Transverse colon (tissue), 4 donors: ENCODE measurements around the gene CPXM1. TPM values are rescaled to one million over a fixed set of nuclear protein-coding genes. Genes with fewer than 3 reads are reported as not detected.

ENCODE experiments used
- DNase-seq: peaks from one replicate; pipeline ENCODE4 v3.0.0-alpha.2; 2019
- H3K27ac ChIP-seq, 4 donors: fragments of 200-600 bp; sonication (generic); 2 replicates each; pipeline ENCODE4 v1.5.1; 2016 to 2018; ENCODE audit warnings: inconsistent platforms in 4 of 4
- H3K27me3 ChIP-seq: fragments of 200-600 bp; sonication (generic); 2 replicates; pipeline ENCODE4 v1.5.1; 2017; ENCODE audit warnings: inconsistent platforms
- H3K36me3 ChIP-seq, 4 donors: fragments of 200-600 bp; sonication (generic); 2 replicates each; pipeline ENCODE4 v1.5.1; 2017 to 2019; ENCODE audit warnings: inconsistent platforms in 4 of 4
- H3K4me1 ChIP-seq, 4 donors: fragments of 200-600 bp; sonication (generic); 2 replicates each; pipeline ENCODE4 v1.5.1; 2017 to 2020; ENCODE audit warnings: inconsistent platforms in 4 of 4
- H3K4me3 ChIP-seq, 4 donors: fragments of 200-600 bp; sonication (generic); 1 replicate in 1 of 4; 2 replicates in 3 of 4; pipeline versions ENCODE4 v1.5.1 to v1.6.1; 2017 to 2019; ENCODE audit warnings: inconsistent platforms in 4 of 4
- H3K9me3 ChIP-seq, 2 donors: fragments of 200-600 bp; sonication (generic); 2 replicates each; pipeline ENCODE4 v1.5.1; 2017 to 2019; ENCODE audit warnings: inconsistent platforms in 2 of 2
- EP300 ChIP-seq: sonication (generic); formaldehyde crosslinking; IDR thresholded peaks from one replicate; pipeline ENCODE4 v1.6.1; 2017; ENCODE audit warnings: antibody characterized with exemption, low read depth
- POLR2A ChIP-seq: fragments of 450-650 bp; IDR thresholded peaks from one replicate; pipeline ENCODE4 v1.6.1; 2016; ENCODE audit warnings: antibody characterized with exemption, mild to moderate bottlenecking, moderate library complexity
- POLR2AphosphoS5 ChIP-seq, 3 donors: sonication (generic); formaldehyde crosslinking; IDR thresholded peaks; one replicate each; pipeline ENCODE4 v1.6.1; 2016; ENCODE audit warnings: antibody characterized with exemption in 3 of 3
- WGBS, 2 donors: methylation state at CpG; one replicate each; pipeline ENCODE4 v1.1.5; 2018; ENCODE audit warnings: low coverage in 1 of 2; 5-methylcytosine and 5-hydroxymethylcytosine counted together
- in situ Hi-C, 4 donors: fragments of 200-750 bp; cut with MboI; loops; one replicate each; pipeline versions ENCODE4 v1.15.0 to v1.15.1; 2017; ENCODE audit warnings: low sequenced_read_pairs in 3 of 4, low pct_ligation_motif_present in 1 of 4, low pct_unique_long_range_greater_than_20kb in 1 of 4
- intact Hi-C: fragments of 100-400 bp; cut with DNase I; formaldehyde crosslinking; loops from one replicate; pipeline ENCODE4 v1.15.1; 2023; ENCODE audit warnings: low total_unique reads
- total RNA-seq, 4 donors: library from RNA; depleted of rRNA; stranded (reverse); fragments of >200 nt; gene quantifications; one replicate each; pipeline ENCODE4 v1.1.0, GENCODE V29; 2016
- TF ChIP-seq, protein P1 (sequence below), 5 experiments: fragments of 200-600 bp in 3 of 5; fragments of 450-650 bp in 2 of 5; sonication (generic) in 3 of 5; IDR thresholded peaks; 1 replicate in 2 of 5; 2 replicates in 3 of 5; pipeline ENCODE4 v1.5.1; 2016 to 2017; ENCODE audit warnings: antibody characterized with exemption in 5 of 5, inconsistent platforms in 3 of 5, mild to moderate bottlenecking in 2 of 5, moderate library complexity in 1 of 5

CPXM1 gene
- total RNA-seq, 4 donors from 2014 or later: 0.80 to 2.6 (median 1.0) TPM

DNA sequence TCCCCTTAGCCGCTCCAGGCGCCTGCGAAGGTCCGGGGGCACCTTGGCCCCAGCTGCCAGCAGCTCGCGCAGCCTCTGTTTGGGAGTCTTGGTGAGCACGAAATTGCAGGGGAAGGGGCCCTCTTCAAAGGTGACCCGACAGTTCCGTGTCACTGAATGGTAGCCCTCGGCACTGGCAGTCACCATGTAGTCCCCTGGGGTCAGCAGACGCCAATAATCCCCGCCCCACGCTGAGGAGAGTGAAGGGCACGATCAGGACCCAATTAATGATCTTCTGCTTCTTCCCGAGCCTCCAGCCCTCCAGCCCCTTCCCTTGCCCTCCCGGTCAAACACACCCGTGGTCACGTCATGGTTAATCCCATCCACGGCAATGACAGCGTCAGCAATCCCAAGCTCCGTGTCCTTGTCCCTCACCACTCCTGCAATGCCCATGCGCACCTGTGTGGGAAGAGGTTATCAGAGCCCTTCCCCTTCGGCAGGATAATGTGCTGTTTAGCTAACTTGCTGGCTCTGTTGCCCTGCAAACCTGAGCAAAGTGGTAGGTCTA is 6.2 kb downstream of the CPXM1 start:
- in situ Hi-C loops: no loop called here
- peaks cover 27% of the 10 kb centered on the region for H3K27me3 ChIP-seq
- H3K36me3 ChIP-seq: no peaks in the 10 kb centered on the region
- DNase-seq: no peak
- no peaks in the 10 kb centered on the region for H3K4me1 ChIP-seq
- TF ChIP-seq POLR2A: no peak
- TF ChIP-seq, protein P1, sequence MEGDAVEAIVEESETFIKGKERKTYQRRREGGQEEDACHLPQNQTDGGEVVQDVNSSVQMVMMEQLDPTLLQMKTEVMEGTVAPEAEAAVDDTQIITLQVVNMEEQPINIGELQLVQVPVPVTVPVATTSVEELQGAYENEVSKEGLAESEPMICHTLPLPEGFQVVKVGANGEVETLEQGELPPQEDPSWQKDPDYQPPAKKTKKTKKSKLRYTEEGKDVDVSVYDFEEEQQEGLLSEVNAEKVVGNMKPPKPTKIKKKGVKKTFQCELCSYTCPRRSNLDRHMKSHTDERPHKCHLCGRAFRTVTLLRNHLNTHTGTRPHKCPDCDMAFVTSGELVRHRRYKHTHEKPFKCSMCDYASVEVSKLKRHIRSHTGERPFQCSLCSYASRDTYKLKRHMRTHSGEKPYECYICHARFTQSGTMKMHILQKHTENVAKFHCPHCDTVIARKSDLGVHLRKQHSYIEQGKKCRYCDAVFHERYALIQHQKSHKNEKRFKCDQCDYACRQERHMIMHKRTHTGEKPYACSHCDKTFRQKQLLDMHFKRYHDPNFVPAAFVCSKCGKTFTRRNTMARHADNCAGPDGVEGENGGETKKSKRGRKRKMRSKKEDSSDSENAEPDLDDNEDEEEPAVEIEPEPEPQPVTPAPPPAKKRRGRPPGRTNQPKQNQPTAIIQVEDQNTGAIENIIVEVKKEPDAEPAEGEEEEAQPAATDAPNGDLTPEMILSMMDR (IDR thresholded peaks at IDR 0.05): no peak
- no peak for TF ChIP-seq EP300
- TF ChIP-seq POLR2AphosphoS5 (IDR thresholded peaks at IDR 0.05): no peak
- whole genome bisulfite sequencing, 2 donors: 89 to 96% methylated on average over 5 to 23 of the region's 23 CpGs
- no peak overlapping the region for H3K4me3 ChIP-seq
- intact Hi-C loops: loop anchor here (10.0 kb wide), 1 partner anchor 649 kb away; no protein-coding TSS in a partner anchor
- no peak overlapping the region for H3K27ac ChIP-seq
- H3K9me3 ChIP-seq: no peaks in the 10 kb centered on the region

DNA sequence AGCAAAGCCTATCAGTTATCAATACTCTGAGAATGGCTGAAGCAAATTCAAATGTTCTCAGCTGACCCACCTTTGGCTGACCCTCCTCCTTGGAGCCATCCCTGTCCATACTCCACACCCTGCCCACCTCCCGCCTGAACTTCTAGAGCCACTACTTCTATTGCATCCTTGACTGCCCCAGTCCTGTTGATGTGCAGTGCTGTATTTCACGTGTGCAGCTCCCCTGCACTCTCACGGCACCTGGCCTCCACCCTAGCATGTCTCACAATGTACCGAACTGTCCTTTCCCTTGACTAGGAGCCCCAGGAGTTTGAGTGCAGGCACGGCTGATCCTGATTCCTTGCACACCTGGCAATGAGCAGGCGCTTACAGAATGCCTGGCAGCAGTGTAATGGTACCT is 7.0 kb downstream of the CPXM1 start:
- in situ Hi-C loops: no loop called here
- Histone ChIP-seq H3K27ac (no peak overlapping the region), H3K4me1 (no peaks in the 10 kb centered on the region), H3K27me3 (peaks cover 19% of the 10 kb centered on the region), H3K36me3 (no peaks in the 10 kb centered on the region), H3K4me3 (no peak overlapping the region), H3K9me3 (no peaks in the 10 kb centered on the region)
- WGBS, 2 donors: 79% methylated on average over 6 of the region's 6 CpGs; no CpG with 5 or more reads in 1 of the 2 donors
- intact Hi-C loops: loop anchor here (10.0 kb wide), 1 partner anchor 649 kb away; no protein-coding TSS in a partner anchor
- no peak for DNase-seq
- no peak for TF ChIP-seq EP300

DNA sequence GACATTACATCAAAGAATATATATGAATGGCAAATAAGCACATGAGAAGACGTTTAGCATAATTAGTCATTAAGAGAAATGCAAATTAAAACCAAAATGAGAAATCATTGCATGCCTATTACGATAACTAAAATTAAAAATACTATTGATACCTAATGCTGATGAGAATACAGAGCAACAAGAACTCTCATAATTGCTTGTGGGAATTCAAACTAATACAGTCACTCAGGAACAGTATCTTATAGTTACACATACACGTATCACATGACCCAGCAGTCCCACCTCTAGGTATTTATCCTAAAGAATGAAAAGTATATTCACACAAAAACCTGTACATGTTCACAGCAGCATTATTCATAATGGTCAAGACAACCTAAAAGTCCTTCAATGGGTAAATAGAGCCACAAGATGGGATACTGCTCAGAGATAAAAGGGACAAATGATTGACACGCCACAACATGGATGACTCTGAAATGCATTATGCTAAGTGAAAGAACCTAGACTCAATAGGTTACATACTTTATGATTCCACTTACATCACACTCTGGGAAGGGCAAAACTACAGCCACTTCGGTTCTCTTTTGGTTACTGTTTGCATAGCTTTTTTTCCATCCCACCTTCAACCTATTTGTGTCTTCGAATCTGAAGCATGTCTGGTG is 16.4 kb downstream of the CPXM1 start:
- H3K9me3 ChIP-seq: no peaks in the 10 kb centered on the region
- H3K4me1 ChIP-seq: no peaks in the 10 kb centered on the region
- no peak overlapping the region for H3K4me3 ChIP-seq
- peaks cover 25% of the 10 kb centered on the region for H3K27me3 ChIP-seq
- no peaks in the 10 kb centered on the region for H3K36me3 ChIP-seq
- WGBS, 2 donors: 59 to 70% methylated on average over 6 of the region's 6 CpGs
- no peak overlapping the region for H3K27ac ChIP-seq
- no peak for DNase-seq
- in situ Hi-C loops (no loop called here), intact Hi-C loops (no loop called here)
- TF ChIP-seq POLR2AphosphoS5 (IDR thresholded peaks at IDR 0.05): no peak
- no peak for TF ChIP-seq POLR2A
- TF ChIP-seq EP300: no peak
- TF ChIP-seq, protein P1 (IDR thresholded peaks at IDR 0.05): no peak

DNA sequence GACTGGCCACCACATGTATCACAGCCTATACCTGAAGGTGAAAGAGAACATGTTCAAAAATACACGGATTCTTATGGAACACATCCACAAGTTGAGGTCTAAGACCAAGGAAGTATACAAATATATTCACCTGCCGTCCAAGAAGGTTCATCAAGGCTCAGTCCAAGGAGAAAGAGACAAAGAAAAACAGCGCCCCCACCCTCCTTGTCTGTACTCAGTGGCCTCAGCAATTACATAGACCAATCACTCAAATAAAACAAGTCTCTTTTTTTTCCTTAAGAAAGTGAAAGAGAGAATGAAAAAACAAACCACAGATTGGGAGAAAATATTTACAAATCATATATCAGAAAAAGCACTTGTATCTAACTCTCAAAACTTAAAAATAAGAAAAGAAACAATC is 19.5 kb downstream of the CPXM1 start:
- in situ Hi-C loops (no loop called here), intact Hi-C loops (no loop called here)
- no peak overlapping the region for H3K4me3 ChIP-seq
- no peaks in the 10 kb centered on the region for H3K36me3 ChIP-seq
- H3K27ac ChIP-seq: no peak overlapping the region
- 32 to 39% methylated on average over 3 of the region's 3 CpGs for WGBS, 2 donors
- DNase-seq: no peak
- H3K4me1 ChIP-seq: no peaks in the 10 kb centered on the region
- H3K9me3 ChIP-seq: no peaks in the 10 kb centered on the region
- H3K27me3 ChIP-seq: peaks cover 29% of the 10 kb centered on the region
- TF ChIP-seq EP300: no peak
- no peak for TF ChIP-seq POLR2AphosphoS5 (IDR thresholded peaks at IDR 0.05)
- no peak for TF ChIP-seq POLR2A
- TF ChIP-seq, protein P1 (IDR thresholded peaks at IDR 0.05): no peak
